Esophagus squamous epithelium (tissue), 4 donors: ENCODE results near the gene CLASRP.

Experiments
- POLR2A ChIP-seq, 4 donors: fragments of 450-650 bp; IDR thresholded peaks; one replicate each; pipeline ENCODE4 v1.6.1; 2017; ENCODE audit warnings: antibody characterized with exemption in 4 of 4, mild to moderate bottlenecking in 4 of 4, moderate library complexity in 3 of 4
- TF ChIP-seq, protein P1 (sequence below), 6 experiments: fragments of 450-650 bp in 4 of 6; fragments of 200-600 bp in 2 of 6; sonication (generic) in 2 of 6; IDR thresholded peaks; one replicate each; pipeline ENCODE4 v1.5.1; 2016 to 2019; ENCODE audit warnings: antibody characterized with exemption in 6 of 6, mild to moderate bottlenecking in 4 of 6, moderate library complexity in 4 of 6

DNA sequence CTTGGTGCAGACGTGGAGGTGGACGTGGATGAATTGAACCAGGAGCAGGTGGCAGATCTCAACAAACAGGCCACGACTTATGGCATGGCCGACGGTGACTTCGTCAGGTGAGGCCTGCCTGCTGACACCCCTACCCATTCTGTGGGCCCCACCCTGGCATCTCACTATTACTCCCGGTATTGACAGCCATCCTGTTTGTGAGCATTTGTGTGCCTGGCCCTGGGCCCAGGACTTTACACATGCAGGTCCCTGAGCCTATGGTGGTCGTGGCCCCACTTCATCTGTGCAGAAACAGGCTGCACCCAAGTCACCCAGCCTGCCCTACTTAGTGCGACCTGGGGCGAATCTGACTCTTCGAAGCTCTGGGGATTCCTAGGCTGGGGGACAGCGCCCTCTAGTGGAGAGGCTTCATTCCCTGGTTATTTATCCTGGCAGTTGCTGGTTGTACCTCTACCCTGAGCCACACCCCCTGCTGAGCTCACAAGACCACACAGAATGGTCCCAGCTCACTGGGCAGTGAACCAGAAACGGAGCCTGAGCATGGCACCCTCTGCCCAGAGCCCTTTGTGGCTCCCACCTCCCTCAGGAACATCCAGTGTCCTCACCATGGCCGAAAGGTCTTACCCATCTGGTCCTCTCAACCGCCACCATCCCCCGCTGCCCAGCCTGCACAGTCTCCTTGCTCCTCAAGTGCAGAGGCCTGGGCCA is 20.6 kb downstream of the CLASRP start:
- TF ChIP-seq POLR2A (IDR thresholded peaks at IDR 0.05), result no peak
- TF ChIP-seq, protein P1, sequence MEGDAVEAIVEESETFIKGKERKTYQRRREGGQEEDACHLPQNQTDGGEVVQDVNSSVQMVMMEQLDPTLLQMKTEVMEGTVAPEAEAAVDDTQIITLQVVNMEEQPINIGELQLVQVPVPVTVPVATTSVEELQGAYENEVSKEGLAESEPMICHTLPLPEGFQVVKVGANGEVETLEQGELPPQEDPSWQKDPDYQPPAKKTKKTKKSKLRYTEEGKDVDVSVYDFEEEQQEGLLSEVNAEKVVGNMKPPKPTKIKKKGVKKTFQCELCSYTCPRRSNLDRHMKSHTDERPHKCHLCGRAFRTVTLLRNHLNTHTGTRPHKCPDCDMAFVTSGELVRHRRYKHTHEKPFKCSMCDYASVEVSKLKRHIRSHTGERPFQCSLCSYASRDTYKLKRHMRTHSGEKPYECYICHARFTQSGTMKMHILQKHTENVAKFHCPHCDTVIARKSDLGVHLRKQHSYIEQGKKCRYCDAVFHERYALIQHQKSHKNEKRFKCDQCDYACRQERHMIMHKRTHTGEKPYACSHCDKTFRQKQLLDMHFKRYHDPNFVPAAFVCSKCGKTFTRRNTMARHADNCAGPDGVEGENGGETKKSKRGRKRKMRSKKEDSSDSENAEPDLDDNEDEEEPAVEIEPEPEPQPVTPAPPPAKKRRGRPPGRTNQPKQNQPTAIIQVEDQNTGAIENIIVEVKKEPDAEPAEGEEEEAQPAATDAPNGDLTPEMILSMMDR (IDR thresholded peaks at IDR 0.05), result peak; percentile 87 to 94 (median 92)
